DMS53 treated with DMSO at 0.1 percent for 48 hours (cell line): ENCODE data around the gene ELFN1.
A peak's percentile ranks its signal among the peaks of the same experiment; 100 is the strongest.

ENCODE experiments used
- DNase-seq: peaks from one replicate; lab custom pipeline; 2025; ENCODE audit not compliant: unreplicated experiment; lab: John Stamatoyannopoulos, UW

ELFN1 gene

GRCh38 chr7:1724118-1724910 lies 54.2 kb downstream of the ELFN1 start:
- DNase-seq = no peak

GRCh38 chr7:1725199-1725690 lies 55.2 kb downstream of the ELFN1 start:
- DNase-seq = peak; percentile 29

DNA sequence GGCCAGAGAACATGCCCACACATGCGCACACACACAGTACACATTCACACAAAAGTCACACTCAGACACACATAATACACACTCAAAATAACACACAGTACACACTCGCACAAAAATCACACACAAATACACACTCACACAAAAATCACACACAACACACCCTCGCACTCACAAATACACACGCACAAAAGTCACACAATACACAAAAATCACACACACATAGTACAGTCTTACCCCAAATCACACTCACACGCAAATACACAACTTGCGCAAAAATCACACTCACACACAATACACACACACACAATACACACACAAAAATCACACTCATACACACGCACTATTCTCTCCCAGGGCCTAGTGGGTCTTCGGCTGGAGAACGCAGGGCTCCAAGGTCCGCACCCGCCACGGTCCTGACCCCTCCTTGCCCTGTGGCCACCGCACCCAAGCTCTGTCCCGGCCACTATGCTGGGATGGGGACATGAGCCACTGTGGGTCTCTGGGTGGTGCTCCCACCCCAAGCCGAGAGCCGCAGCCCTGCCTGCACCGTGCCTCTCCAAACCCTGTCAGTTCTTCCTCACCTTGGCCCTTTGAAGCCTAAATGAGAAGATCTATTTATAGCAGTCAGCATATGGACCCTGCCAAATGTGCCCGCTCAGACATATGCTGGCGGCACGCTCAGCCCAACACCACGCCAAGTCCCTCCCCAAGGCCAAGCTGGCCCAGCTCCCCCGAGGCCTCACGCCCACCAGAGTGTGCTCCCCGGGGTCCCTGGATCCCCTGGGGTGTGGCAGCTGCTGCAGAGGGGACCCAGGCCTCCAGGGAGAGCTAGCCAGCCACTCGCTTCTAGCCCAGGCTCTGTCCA lies 55.9 kb downstream of the ELFN1 start:
- DNase-seq = no peak

GRCh38 chr7:1727079-1727478 lies 57.0 kb downstream of the ELFN1 start:
- DNase-seq = no peak

GRCh38 chr7:1727812-1728570 lies 57.9 kb downstream of the ELFN1 start:
- DNase-seq = no peak

DNA sequence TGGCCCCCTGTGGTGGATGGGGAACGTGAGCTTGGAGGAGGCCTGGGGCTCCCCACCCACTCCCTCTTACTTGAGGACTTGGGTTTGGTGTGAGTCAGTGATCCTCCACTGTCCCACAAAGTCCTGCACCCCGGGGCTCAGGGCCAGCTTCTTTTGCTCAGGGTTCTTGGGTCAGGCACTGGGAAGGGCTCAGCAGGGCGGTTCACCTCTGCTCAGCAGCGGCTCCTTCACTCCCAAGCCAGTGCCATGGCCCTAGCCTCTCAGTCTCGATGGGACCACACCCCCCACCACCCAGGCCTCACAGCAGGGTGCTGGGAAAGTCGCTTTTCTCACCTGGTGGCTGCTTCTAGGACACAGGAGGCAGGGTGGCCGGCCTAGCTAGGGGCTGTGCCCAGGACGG lies 59.1 kb downstream of the ELFN1 start:
- no peak for DNase-seq

- DNase-seq = no peak
Observed at GRCh38 chr7:1729773-1730172, 59.7 kb downstream of the ELFN1 start.

DNA sequence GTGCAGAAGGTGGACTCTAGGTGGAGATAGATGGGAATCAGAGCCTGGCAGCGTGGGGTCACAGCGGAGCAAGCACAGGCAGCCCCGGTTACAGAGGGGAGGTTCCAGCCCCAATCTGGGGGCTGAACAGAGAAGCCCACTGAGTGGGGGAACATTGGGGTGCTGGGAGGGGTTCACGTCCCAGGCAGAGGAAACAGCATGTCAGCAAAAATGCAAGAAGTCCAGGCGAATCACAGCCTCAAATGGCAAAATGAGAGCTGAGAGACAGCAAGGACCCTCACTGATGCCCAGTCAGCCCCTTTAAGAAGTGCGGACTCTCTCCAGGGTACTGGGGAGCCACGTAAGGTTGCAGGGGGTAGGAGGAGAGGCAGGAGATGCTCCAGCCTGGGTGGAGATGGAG lies 62.0 kb downstream of the ELFN1 start:
- DNase-seq = no peak

- DNase-seq = no peak
Observed at GRCh38 chr7:1732645-1733044, 62.6 kb downstream of the ELFN1 start.

DNA sequence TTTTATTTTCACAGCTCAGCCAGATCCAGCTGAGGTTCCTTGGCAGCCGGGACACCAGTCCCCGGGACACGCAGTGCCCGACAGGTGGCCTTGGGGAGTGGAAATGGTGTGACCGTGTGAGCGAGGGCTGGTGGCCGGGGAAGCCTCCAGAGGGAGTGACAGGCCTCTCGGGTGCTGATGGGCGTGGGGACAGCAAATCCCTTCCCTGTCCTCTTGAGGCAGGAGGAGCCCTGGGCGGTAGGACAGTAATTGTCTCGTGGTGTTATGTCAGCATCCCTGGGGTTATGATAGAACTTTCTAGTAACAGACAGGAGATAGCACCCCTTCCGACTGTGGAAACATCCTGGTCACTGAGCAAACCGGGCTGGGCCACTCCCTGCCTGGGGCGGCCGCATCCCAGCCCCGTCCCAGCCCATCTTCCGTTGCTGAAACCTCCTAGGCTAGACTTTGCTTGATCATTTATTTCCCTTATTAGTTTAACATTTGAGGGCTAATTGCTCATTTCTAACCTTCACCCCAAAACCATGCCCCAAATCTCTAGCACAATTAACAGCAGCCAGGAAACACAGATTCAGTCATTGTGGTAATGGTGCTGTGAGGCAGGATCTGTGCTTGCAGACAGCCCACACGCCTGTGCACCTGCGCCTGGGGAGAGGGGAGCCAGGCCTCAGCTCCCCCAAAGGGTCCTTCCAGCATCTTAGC lies 63.3 kb downstream of the ELFN1 start:
- no peak for DNase-seq

GRCh38 chr7:1733908-1734730 lies 64.0 kb downstream of the ELFN1 start:
- DNase-seq = no peak

DNA sequence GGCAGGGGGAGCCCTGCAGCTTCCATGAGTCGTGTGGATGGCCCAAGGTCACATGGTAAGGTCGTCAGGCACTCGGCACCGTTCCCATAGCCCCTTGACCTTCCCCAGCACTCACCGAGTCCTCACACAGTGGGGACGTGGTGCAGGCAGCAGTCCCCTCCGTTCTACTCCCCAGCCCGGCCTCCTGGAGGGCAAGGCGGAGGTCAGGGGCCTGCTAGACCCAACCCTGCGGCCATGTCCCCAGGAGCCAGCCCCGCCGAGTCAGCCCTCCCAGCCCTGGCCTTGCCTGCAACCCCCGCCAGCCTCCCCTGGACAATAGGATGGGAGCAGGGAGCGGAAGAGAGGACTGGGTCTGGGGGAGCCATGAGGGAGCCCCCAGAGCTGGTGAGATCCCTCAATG lies 65.2 kb downstream of the ELFN1 start:
- DNase-seq = no peak

DNA sequence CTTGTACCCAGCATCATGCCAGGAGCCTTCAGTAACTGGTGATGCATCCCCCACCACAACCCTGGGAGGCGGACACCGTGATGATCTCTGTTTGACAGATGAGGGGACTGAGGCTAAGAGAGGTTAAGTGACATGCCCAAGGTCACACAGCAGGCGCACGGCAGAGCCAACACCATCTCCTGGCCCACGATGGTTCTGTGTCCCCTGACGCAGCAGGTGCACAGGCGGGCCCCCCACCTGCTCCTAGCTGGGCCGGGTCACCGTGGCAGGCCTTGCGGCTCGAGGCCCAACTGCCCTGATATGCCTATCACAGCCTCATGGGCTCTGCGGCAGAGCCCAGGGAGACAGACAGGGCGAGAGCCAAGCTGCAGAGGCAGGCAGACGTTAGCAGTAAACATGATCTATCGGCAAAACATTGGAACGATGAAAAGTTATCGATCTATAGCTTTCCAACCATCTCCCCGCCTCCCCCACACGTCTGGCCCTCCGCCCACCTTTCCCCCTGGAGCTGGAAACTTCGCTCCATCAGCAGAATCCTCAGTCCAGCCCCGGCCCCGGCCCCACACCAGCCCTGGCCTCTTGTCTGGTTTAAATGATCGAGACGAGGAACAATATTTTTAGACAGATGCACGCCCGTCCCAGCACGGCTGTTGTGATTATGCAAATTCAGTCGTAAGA lies 65.9 kb downstream of the ELFN1 start:
- DNase-seq = no peak

- DNase-seq = no peak
Observed at GRCh38 chr7:1736484-1736817, 66.4 kb downstream of the ELFN1 start.

DNA sequence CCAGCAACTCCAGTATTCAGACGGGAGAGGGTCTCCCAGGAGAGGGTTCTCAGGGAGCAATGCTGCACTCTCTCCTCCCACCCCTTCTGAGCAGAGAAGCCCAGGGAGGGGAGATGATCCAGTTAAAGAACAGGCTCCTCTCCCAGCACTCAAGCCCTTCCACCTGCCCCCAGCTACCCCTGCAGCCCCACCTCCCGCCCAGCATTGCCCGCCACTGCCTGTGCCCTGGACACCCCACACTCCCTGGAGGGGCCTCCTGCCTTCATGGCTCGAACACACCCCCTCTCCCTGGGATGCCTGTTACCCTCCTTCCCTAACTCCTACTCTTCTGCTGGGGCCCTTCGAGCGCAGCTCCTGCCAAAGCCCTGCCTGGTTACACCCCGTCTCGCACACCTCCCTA lies 66.8 kb downstream of the ELFN1 start:
- DNase-seq = no peak

DNA sequence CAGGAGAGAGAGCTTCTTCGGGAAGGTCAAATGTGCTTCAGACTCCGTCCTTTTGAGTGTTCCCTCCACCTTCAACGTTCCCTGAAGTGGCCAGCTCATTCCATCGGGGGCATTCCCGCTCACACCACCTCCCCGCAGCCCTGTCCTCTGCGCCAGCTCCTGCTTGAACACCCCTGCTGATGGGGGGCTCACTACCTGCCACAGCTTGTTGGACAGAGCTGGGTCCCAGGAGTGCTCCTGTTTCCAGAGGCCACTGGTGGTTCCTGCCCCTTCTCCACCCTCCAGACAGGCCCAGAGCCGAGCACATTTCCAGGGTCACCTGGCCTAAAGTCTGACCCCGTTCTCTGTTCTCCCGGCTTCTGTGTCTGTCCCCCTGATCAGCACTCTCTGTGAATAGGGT lies 67.4 kb downstream of the ELFN1 start:
- DNase-seq = no peak

GRCh38 chr7:1737956-1738355 lies 67.9 kb downstream of the ELFN1 start:
- DNase-seq = no peak

- DNase-seq = no peak
Observed at GRCh38 chr7:1738511-1738910, 68.4 kb downstream of the ELFN1 start.

GRCh38 chr7:1738956-1739355 lies 68.9 kb downstream of the ELFN1 start:
- DNase-seq = no peak

DNA sequence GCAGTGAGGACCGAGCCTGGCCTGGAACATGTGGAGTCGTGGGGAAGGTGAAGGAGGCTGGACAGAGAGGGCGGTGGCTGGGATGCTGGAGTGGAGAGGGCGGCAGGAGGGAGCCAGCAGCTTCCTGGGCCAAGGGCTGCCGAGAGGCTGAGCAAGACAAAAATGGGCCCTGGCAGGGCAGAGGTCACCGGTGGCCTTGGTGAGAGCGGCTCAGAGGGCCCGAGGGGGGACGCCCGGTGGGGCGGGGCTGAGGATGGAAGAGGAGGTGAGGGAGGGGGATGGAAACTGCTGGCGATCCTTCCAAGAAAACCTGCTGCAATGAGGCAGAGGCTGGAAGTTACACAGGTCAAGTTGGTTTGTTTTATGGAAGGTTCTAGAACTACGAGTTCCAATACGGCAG lies 69.5 kb downstream of the ELFN1 start:
- no peak for DNase-seq
